Endothelial cell of umbilical vein (primary cell): ENCODE measurements around the gene DRAM1.

Experiments
- POLR2A ChIP-seq: IDR thresholded peaks from 2 replicates; pipeline ENCODE4 v1.6.1; 2012; ENCODE audit warnings: low read depth, mild to moderate bottlenecking, control low read depth, low read length
- TF ChIP-seq, protein P1 (sequence below), 2 donors: IDR thresholded peaks; 1 replicate in 1 of 2; 2 replicates in 1 of 2; pipeline ENCODE4 v1.5.1; 2011; ENCODE audit warnings: low read length in 2 of 2, mild to moderate bottlenecking in 2 of 2, moderate library complexity in 2 of 2, control low read depth in 1 of 2, inconsistent platforms in 1 of 2, low read depth in 1 of 2; ENCODE audit not compliant: insufficient read depth in 1 of 2; ENCODE audit errors: extremely low read depth in 1 of 2
- TF ChIP-seq, protein P2 (sequence below): IDR thresholded peaks from 2 replicates; pipeline ENCODE4 v1.6.1; 2011; ENCODE audit not compliant: insufficient read depth, insufficient read length

DNA sequence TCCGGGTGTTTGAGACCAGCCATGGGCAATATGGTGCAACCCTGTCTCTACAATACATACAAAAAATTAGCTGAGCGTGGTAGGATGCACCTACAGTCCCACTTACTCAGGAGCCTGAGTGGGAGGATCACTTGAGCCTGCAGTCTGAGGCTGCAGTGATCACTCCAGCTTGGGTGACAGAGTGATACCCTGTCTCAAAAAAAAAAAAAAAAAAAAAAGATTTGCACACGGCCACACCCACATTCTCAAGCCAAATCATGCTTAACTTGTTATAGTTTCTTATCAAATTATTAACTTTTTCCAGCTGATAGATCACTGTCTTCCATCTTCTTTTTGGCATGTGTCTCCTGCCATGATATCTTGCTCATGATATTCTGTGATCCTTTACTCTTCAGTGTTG, 6.8 kb downstream of the DRAM1 start:
- TF ChIP-seq, protein P1, sequence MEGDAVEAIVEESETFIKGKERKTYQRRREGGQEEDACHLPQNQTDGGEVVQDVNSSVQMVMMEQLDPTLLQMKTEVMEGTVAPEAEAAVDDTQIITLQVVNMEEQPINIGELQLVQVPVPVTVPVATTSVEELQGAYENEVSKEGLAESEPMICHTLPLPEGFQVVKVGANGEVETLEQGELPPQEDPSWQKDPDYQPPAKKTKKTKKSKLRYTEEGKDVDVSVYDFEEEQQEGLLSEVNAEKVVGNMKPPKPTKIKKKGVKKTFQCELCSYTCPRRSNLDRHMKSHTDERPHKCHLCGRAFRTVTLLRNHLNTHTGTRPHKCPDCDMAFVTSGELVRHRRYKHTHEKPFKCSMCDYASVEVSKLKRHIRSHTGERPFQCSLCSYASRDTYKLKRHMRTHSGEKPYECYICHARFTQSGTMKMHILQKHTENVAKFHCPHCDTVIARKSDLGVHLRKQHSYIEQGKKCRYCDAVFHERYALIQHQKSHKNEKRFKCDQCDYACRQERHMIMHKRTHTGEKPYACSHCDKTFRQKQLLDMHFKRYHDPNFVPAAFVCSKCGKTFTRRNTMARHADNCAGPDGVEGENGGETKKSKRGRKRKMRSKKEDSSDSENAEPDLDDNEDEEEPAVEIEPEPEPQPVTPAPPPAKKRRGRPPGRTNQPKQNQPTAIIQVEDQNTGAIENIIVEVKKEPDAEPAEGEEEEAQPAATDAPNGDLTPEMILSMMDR (IDR thresholded peaks at IDR 0.05; ENCODE audit: extremely low read depth in 1 of 2, insufficient read depth in 1 of 2, low read depth in 1 of 2, low read length in 2 of 2), result no peak
- TF ChIP-seq, protein P2, sequence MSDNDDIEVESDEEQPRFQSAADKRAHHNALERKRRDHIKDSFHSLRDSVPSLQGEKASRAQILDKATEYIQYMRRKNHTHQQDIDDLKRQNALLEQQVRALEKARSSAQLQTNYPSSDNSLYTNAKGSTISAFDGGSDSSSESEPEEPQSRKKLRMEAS, result no peak
- no peak for TF ChIP-seq POLR2A
